ENCODE measurements around the gene ECE1.
"Not testable (repeated sequence)": the region's sequence is repeated elsewhere in the genome, so short reads cannot be mapped to it uniquely, and the experiment has no call there.

ECE1 gene

GRCh38 chr1:21175324-21175669 lies 115.0 kb downstream of the ECE1 start:
- DNase-seq, result no peak

- no peak for DNase-seq
Measured at GRCh38 chr1:21174654-21175323, 115.5 kb downstream of the ECE1 start.

DNA sequence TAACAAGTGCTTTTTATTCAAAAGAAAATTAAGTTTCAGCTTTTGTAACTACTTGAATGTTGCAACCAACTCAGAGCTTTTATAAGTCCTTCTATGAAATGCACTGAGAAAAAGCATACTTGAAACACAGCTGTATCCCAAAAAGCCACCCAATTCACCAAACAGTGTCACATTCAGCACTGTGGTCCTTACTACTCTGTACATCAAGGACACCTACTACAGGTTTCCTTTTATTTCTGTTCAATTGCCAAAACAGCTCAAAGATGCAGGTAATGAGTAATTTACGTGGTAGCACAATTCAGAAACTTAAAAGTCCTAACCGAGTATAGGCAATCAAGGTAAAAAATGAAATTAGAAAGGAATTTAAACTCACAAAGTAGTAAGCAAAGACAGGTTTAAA lies 116.0 kb downstream of the ECE1 start:
- no peak for DNase-seq

DNA sequence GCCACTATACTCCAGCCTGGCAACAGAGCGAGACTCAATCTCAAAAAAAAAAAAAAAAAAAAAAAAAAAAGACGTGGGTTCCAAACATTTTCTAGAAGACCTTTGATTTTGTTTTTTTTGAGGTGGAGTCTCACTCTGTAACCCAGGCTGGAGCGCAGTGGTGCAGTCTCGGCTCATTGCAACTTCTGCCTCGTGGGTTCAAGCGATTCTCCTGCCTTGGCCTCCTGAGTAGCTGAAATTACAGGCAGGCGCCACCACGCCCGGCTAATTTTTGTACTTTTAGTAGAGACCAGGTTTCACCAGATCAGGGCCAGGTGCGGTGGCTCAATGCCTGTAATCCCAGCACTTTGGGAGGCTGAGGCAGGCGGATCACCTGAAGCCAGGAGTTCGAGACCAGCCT lies 117.2 kb downstream of the ECE1 start:
- DNase-seq, result not testable (repeated sequence)

DNA sequence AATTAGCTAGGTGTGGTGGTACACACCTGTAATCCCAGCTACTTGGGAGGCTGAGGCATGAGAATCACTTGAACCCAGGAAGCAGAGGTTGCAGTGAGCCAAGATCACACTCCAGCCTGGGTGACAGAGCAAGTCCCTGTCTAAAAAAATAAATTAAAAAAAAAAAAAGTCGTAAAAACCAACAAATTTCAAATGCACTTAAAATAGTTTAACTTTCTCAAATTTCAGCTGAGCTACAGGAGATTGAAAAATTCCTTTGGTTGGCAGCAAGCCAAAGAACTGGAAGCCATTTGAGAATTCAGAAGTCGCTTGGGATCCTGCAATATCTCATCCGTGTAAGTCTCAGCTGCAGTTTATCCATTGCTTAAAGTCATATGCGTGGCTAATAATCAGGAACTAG lies 119.4 kb downstream of the ECE1 start:
- not testable (repeated sequence) for DNase-seq

DNA sequence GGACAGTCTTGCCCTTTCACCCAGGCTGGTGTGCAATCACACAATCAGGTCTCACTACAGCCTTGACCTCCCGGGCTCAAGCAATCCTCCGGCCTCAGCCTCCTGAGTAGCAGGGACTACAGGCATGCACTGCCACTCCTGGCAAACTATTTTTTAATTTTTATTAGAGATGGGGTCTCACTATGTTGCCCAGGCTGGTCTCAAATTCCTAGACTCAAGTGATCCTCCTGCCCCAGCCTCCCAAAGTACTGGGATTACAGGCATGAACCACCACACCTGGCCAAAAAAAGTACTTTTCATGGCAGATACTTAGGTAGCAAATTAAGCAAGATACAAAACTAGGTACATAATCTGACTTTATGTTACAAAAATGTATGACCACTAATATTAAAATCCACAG lies 121.8 kb downstream of the ECE1 start:
- no peak for DNase-seq
